Endothelial cell of umbilical vein (primary cell): ENCODE measurements around the gene MAPK1IP1L. TPM values are rescaled to one million over a fixed set of nuclear protein-coding genes. Genes with fewer than 3 reads are reported as not detected.

Source experiments
- BruUV-seq: library from RNA; stranded (reverse); fragments of 400-500 nt; replicated peaks from 2 replicates; lab custom pipeline; 2021; lab: Mats Ljungman, UMichigan
- CTCF ChIA-PET: fragments of 300-600, 350-600 bp; sonication (Branson Sonifier 250); formaldehyde crosslinking; loops from one replicate; lab custom pipeline; 2021; ENCODE audit warnings: antibody characterized with exemption, inconsistent platforms; lab: Charles Lee
- POLR2A ChIA-PET: fragments of 300-600, 350-600 bp; sonication (Branson Sonifier 250); formaldehyde crosslinking; loops from one replicate; lab custom pipeline; 2021; ENCODE audit warnings: antibody characterized with exemption, inconsistent platforms; lab: Charles Lee
- DNase-seq: peaks from one replicate; pipeline ENCODE4 v3.0.0-alpha.2; 2011; ENCODE audit warnings: low read depth, low spot score
- FAIRE-seq: peaks from 2 replicates; lab custom pipeline; 2011; peaks lifted over from hg19 to GRCh38; lab: Jason Lieb, UNC
- H2AFZ ChIP-seq: 2 replicates; pipeline ENCODE4 v1.6.0; 2012; ENCODE audit warnings: low read depth, low read length, control low read depth, inconsistent platforms
- H3K27ac ChIP-seq: 2 replicates; pipeline ENCODE4 v1.5.1; 2011; ENCODE audit warnings: low read depth, mild to moderate bottlenecking, control low read depth, low read length, moderate library complexity; ENCODE audit not compliant: insufficient read depth
- H3K27me3 ChIP-seq, 2 experiments: 2 replicates each; pipeline versions ENCODE4 v1.6.0 to v1.6.1; 2011; ENCODE audit warnings: low read length in 2 of 2, mixed read lengths in 1 of 2; ENCODE audit not compliant: control insufficient read depth in 2 of 2, insufficient read depth in 2 of 2
- H3K36me3 ChIP-seq, 2 experiments: 2 replicates in 1 of 2; 3 replicates in 1 of 2; pipeline ENCODE4 v1.5.1; 2011; ENCODE audit warnings: low read length in 2 of 2, mild to moderate bottlenecking in 1 of 2, moderate library complexity in 1 of 2; ENCODE audit not compliant: control insufficient read depth in 2 of 2, insufficient read depth in 2 of 2; ENCODE audit errors: extremely low read depth in 1 of 2
- H3K4me1 ChIP-seq: 3 replicates; pipeline ENCODE4 v1.5.1; 2011; ENCODE audit warnings: mild to moderate bottlenecking, low read length; ENCODE audit not compliant: control insufficient read depth, insufficient read depth; ENCODE audit errors: extremely low read depth
- H3K4me2 ChIP-seq: 2 replicates; pipeline ENCODE4 v1.6.1; 2011; ENCODE audit warnings: low read length, control low read depth, mixed read lengths; ENCODE audit not compliant: insufficient read depth
- H3K4me3 ChIP-seq, 3 experiments: fragments of 200-600 bp in 1 of 3; sonication (generic), shearing (Covaris generic) in 1 of 3; replicated peaks in 1 of 3; 2 replicates each; pipeline ENCODE4 v1.5.1; 2011 to 2016; ENCODE audit warnings: control low read depth in 3 of 3, low read length in 3 of 3, mild to moderate bottlenecking in 2 of 3, inconsistent platforms in 1 of 3, low read depth in 1 of 3, moderate library complexity in 1 of 3; ENCODE audit not compliant: insufficient read depth in 1 of 3
- H3K79me2 ChIP-seq: 2 replicates; pipeline ENCODE4 v1.6.0; 2012; ENCODE audit warnings: low read length, inconsistent platforms; ENCODE audit not compliant: control insufficient read depth, insufficient read depth
- H3K9ac ChIP-seq: replicated peaks from 2 replicates; pipeline ENCODE3; 2011; ENCODE audit warnings: low read length, control low read depth; ENCODE audit not compliant: insufficient read depth; ENCODE audit errors: extremely low read depth
- H3K9me1 ChIP-seq: replicated peaks from 3 replicates; pipeline ENCODE4 v1.6.0; 2011; ENCODE audit warnings: mild to moderate bottlenecking, low read length; ENCODE audit not compliant: control insufficient read depth, insufficient read depth; ENCODE audit errors: extremely low read depth
- H3K9me3 ChIP-seq: replicated peaks from 2 replicates; pipeline ENCODE4 v1.5.1; 2012; ENCODE audit warnings: low read length, inconsistent platforms; ENCODE audit not compliant: control insufficient read depth, insufficient read depth
- H4K20me1 ChIP-seq: replicated peaks from 2 replicates; pipeline ENCODE3; 2011; ENCODE audit warnings: mild to moderate bottlenecking, low read length; ENCODE audit not compliant: control insufficient read depth, insufficient read depth; ENCODE audit errors: extremely low read depth
- EZH2 ChIP-seq: IDR thresholded peaks from 2 replicates; pipeline ENCODE4 v1.6.1; 2012; ENCODE audit warnings: borderline replicate concordance, low read depth, mild to moderate bottlenecking, moderate library complexity, low read length, inconsistent platforms; ENCODE audit not compliant: severe bottlenecking
- FOS ChIP-seq: IDR thresholded peaks from 2 replicates; pipeline ENCODE4 v1.6.1; 2011; ENCODE audit warnings: mild to moderate bottlenecking, low read length, moderate library complexity, borderline replicate concordance; ENCODE audit not compliant: insufficient read depth
- GATA2 ChIP-seq: IDR thresholded peaks from 2 replicates; pipeline ENCODE4 v1.7.0; 2011; ENCODE audit warnings: low read depth, mild to moderate bottlenecking, moderate library complexity, mixed read lengths, low read length; ENCODE audit not compliant: insufficient read length, insufficient read depth
- JUN ChIP-seq: IDR thresholded peaks from 2 replicates; pipeline ENCODE4 v1.6.1; 2011; ENCODE audit warnings: borderline replicate concordance, low read depth; ENCODE audit not compliant: insufficient read length, insufficient read depth
- MYC ChIP-seq: IDR thresholded peaks from one replicate; pipeline ENCODE4 v1.6.1; 2011; ENCODE audit warnings: mild to moderate bottlenecking, low read depth, low read length
- POLR2A ChIP-seq: IDR thresholded peaks from 2 replicates; pipeline ENCODE4 v1.6.1; 2012; ENCODE audit warnings: low read depth, mild to moderate bottlenecking, control low read depth, low read length
- POLR2AphosphoS5 ChIP-seq: IDR thresholded peaks from 2 replicates; pipeline ENCODE4 v1.6.1; 2012; ENCODE audit warnings: low read depth, mild to moderate bottlenecking, control low read depth, low read length, moderate library complexity; ENCODE audit not compliant: insufficient read depth
- dilution Hi-C: fragments of 300-500 bp; cut with MboI; formaldehyde crosslinking; loops from one replicate; pipeline ENCODE4 v1.15.0; 2019; ENCODE audit warnings: low sequenced_read_pairs; ENCODE audit not compliant: extremely low pct_ligation_motif_present
- intact Hi-C: fragments of 100-400 bp; cut with micrococcal nuclease; formaldehyde crosslinking; loops from one replicate; pipeline ENCODE4 v1.10.0; 2022
- polyA plus RNA-seq, 4 experiments: library from polyadenylated mRNA; depleted of rRNA in 3 of 4; stranded (reverse) in 3 of 4; unstranded in 1 of 4; fragments of >200 nt; gene quantifications; 2 replicates each; pipeline versions ENCODE4 v1.2.1 to v1.2.3, GENCODE V29; 2011 to 2012; ENCODE audit warnings: missing spikeins in 1 of 4
- total RNA-seq: library from RNA; stranded (reverse); gene quantifications from 2 replicates; pipeline ENCODE4 v1.2.3, GENCODE V29; 2021
- TF ChIP-seq, protein P1 (sequence below), 2 donors: IDR thresholded peaks; 1 replicate in 1 of 2; 2 replicates in 1 of 2; pipeline ENCODE4 v1.5.1; 2011; ENCODE audit warnings: low read length in 2 of 2, mild to moderate bottlenecking in 2 of 2, moderate library complexity in 2 of 2, control low read depth in 1 of 2, inconsistent platforms in 1 of 2, low read depth in 1 of 2; ENCODE audit not compliant: insufficient read depth in 1 of 2; ENCODE audit errors: extremely low read depth in 1 of 2
- TF ChIP-seq, protein P2 (sequence below): IDR thresholded peaks from 2 replicates; pipeline ENCODE4 v1.6.1; 2011; ENCODE audit not compliant: insufficient read depth, insufficient read length

Gene MAPK1IP1L
- total and polyA plus RNA-seq, 2 donors (not counting 3 experiments of a cell fraction or from before 2014, with no cell fraction given), result 129 to 208 TPM

DNA sequence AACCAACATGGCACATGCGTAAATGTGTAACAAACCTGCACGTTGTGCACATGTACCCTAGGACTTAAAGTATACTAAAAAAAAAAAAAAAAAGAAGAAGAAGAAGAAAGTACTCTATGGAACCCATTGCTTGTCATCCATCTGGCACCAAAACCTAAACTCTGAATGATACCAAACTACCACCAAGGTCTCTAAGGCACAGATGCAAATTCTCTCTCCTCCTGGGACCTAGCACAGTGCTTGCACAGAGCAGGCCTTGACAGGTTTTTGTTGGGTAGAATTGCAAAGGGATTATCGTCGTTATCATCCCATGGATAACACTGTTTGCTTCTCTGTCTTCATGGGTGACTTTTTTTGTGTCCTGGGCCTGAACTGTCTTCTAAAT, 64.4 kb downstream of the MAPK1IP1L start:
- no peaks in the 10 kb centered on the region for H4K20me1 ChIP-seq
- H3K27me3 ChIP-seq, result no peaks in the 10 kb centered on the region
- H3K9me3 ChIP-seq, result no peaks in the 10 kb centered on the region
- H3K4me1 ChIP-seq, result no peaks in the 10 kb centered on the region
- H3K27ac ChIP-seq, result no peak overlapping the region
- no peak overlapping the region for H3K4me3 ChIP-seq
- H2AFZ ChIP-seq, result no peak overlapping the region
- dilution Hi-C loops (no loop called here), intact Hi-C loops (no loop called here)
- no peaks in the 10 kb centered on the region for H3K9me1 ChIP-seq
- BruUV-seq, result no TSS peak
- FAIRE-seq (no peak), DNase-seq (no peak)
- no peak overlapping the region for H3K4me2 ChIP-seq
- TF ChIP-seq GATA2 (no peak), JUN (no peak), POLR2AphosphoS5 (no peak), FOS (no peak), EZH2 (no peak), MYC (no peak), POLR2A (no peak)
- TF ChIP-seq, protein P1, sequence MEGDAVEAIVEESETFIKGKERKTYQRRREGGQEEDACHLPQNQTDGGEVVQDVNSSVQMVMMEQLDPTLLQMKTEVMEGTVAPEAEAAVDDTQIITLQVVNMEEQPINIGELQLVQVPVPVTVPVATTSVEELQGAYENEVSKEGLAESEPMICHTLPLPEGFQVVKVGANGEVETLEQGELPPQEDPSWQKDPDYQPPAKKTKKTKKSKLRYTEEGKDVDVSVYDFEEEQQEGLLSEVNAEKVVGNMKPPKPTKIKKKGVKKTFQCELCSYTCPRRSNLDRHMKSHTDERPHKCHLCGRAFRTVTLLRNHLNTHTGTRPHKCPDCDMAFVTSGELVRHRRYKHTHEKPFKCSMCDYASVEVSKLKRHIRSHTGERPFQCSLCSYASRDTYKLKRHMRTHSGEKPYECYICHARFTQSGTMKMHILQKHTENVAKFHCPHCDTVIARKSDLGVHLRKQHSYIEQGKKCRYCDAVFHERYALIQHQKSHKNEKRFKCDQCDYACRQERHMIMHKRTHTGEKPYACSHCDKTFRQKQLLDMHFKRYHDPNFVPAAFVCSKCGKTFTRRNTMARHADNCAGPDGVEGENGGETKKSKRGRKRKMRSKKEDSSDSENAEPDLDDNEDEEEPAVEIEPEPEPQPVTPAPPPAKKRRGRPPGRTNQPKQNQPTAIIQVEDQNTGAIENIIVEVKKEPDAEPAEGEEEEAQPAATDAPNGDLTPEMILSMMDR (IDR thresholded peaks at IDR 0.05; ENCODE audit: extremely low read depth in 1 of 2, insufficient read depth in 1 of 2, low read depth in 1 of 2, low read length in 2 of 2), result no peak
- TF ChIP-seq, protein P2, sequence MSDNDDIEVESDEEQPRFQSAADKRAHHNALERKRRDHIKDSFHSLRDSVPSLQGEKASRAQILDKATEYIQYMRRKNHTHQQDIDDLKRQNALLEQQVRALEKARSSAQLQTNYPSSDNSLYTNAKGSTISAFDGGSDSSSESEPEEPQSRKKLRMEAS, result no peak
- no peaks in the 10 kb centered on the region for H3K79me2 ChIP-seq
- no peak overlapping the region for H3K9ac ChIP-seq
- POLR2A ChIA-PET, result no interaction called here
- CTCF ChIA-PET, result interaction anchor here (0.6 to 1.4 kb wide), 3 partner anchors 14 to 259 kb away, joined by 3 to 5 read pairs (median 4); partner anchors contain the start of gene LGALS3
- H3K36me3 ChIP-seq, result no peaks in the 10 kb centered on the region
